ENCODE results near the gene KITLG. TPM values are rescaled to one million over a fixed set of nuclear protein-coding genes. Genes with fewer than 3 reads are reported as not detected.

KITLG gene
- total and polyA plus RNA-seq, 2 experiments from 2014 or later = 4.3 to 30.4 TPM

- WGBS (ENCODE audit: low lambda C conversion rate, missing lambda C conversion rate) = 33% methylated on average over 2 of the region's 2 CpGs
- Histone ChIP-seq H4K20me1 (ENCODE audit: insufficient read depth, poor library complexity, severe bottlenecking) (no peaks in the 10 kb centered on the region), H3K27ac (no peak overlapping the region), H3K9me2 (replicated peaks; ENCODE audit: insufficient read depth) (no peaks in the 10 kb centered on the region), H3K36me3 (replicated peaks; ENCODE audit: insufficient read depth, low read depth) (no peaks in the 10 kb centered on the region), H3K4me3 (no peak overlapping the region), H3K4me1 (ENCODE audit: insufficient read depth) (no peaks in the 10 kb centered on the region), H3K27me3 (no peaks in the 10 kb centered on the region), H3K79me2 (peaks cover 46% of the 10 kb centered on the region), H3K9me3 (ENCODE audit: low read depth) (no peaks in the 10 kb centered on the region), H3K4me2 (no peak overlapping the region), H2AFZ (no peak overlapping the region)
- TF ChIP-seq, protein P1, sequence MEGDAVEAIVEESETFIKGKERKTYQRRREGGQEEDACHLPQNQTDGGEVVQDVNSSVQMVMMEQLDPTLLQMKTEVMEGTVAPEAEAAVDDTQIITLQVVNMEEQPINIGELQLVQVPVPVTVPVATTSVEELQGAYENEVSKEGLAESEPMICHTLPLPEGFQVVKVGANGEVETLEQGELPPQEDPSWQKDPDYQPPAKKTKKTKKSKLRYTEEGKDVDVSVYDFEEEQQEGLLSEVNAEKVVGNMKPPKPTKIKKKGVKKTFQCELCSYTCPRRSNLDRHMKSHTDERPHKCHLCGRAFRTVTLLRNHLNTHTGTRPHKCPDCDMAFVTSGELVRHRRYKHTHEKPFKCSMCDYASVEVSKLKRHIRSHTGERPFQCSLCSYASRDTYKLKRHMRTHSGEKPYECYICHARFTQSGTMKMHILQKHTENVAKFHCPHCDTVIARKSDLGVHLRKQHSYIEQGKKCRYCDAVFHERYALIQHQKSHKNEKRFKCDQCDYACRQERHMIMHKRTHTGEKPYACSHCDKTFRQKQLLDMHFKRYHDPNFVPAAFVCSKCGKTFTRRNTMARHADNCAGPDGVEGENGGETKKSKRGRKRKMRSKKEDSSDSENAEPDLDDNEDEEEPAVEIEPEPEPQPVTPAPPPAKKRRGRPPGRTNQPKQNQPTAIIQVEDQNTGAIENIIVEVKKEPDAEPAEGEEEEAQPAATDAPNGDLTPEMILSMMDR (IDR thresholded peaks at IDR 0.05; ENCODE audit: poor library complexity) = no peak
- no peak for TF ChIP-seq EZH2 (IDR thresholded peaks at IDR 0.05; ENCODE audit: borderline replicate concordance)
- TF ChIP-seq EZH2phosphoT487 (IDR thresholded peaks at IDR 0.05; ENCODE audit: low read depth, severe bottlenecking, unreplicated experiment) = no peak
- no peak for DNase-seq (ENCODE audit: low spot score)
These were observed 33.4 kb downstream of the KITLG start for GRCh38 chr12:88546853-88547252.

DNA sequence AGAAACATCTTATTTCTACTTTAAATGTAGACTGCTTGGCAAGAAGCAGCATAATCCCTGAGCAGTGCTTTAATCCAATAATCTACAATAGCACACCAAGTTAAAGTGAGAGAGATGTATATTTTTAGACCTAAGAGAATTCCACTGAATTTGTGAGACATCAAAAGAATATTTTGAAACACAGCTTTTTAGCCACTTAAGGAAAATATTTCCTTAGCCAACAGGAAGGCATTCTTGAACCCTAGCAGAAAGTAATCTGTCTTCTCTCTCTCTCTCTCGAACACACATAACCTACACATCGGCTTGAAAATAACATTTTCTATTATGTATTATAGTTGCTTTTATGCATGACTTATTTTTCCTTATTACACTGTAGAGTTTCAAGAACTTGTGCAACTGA is 34.0 kb downstream of the KITLG start:
- no peak for DNase-seq (ENCODE audit: low spot score)
- H3K4me1 ChIP-seq (ENCODE audit: insufficient read depth) = no peaks in the 10 kb centered on the region
- no peak overlapping the region for H3K27ac ChIP-seq
- no peak overlapping the region for H2AFZ ChIP-seq
- H3K4me2 ChIP-seq = no peak overlapping the region
- no peaks in the 10 kb centered on the region for H4K20me1 ChIP-seq (ENCODE audit: insufficient read depth, poor library complexity, severe bottlenecking)
- H3K79me2 ChIP-seq = peaks cover 40% of the 10 kb centered on the region
- 73% methylated on average over 2 of the region's 2 CpGs for WGBS (ENCODE audit: low lambda C conversion rate, missing lambda C conversion rate)
- no peaks in the 10 kb centered on the region for H3K27me3 ChIP-seq
- H3K4me3 ChIP-seq = no peak overlapping the region
- no peak for TF ChIP-seq EZH2 (IDR thresholded peaks at IDR 0.05; ENCODE audit: borderline replicate concordance)
- TF ChIP-seq EZH2phosphoT487 (IDR thresholded peaks at IDR 0.05; ENCODE audit: low read depth, severe bottlenecking, unreplicated experiment) = no peak
- TF ChIP-seq, protein P1 (IDR thresholded peaks at IDR 0.05; ENCODE audit: poor library complexity) = no peak
- H3K36me3 ChIP-seq (replicated peaks; ENCODE audit: insufficient read depth, low read depth) = no peaks in the 10 kb centered on the region
- H3K9me2 ChIP-seq (replicated peaks; ENCODE audit: insufficient read depth) = no peaks in the 10 kb centered on the region
- no peaks in the 10 kb centered on the region for H3K9me3 ChIP-seq (ENCODE audit: low read depth)

GRCh38 chr12:88544991-88545980 is 35.0 kb downstream of the KITLG start:
- no peak overlapping the region for H3K27ac ChIP-seq

More at GRCh38 chr12:88544991-88545980, 35.0 kb downstream of the KITLG start:
- 81% methylated on average over 10 of the region's 10 CpGs for WGBS (ENCODE audit: low lambda C conversion rate, missing lambda C conversion rate)
- Histone ChIP-seq H3K27me3 (no peaks in the 10 kb centered on the region), H3K9me3 (ENCODE audit: low read depth) (no peaks in the 10 kb centered on the region), H3K79me2 (peaks cover 33% of the 10 kb centered on the region), H3K4me2 (no peak overlapping the region), H3K36me3 (replicated peaks; ENCODE audit: insufficient read depth, low read depth) (no peaks in the 10 kb centered on the region), H4K20me1 (ENCODE audit: insufficient read depth, poor library complexity, severe bottlenecking) (no peaks in the 10 kb centered on the region), H3K4me1 (ENCODE audit: insufficient read depth) (no peaks in the 10 kb centered on the region), H3K9me2 (replicated peaks; ENCODE audit: insufficient read depth) (no peaks in the 10 kb centered on the region), H2AFZ (no peak overlapping the region), H3K4me3 (no peak overlapping the region)
- no peak for DNase-seq (ENCODE audit: low spot score)
- TF ChIP-seq, protein P1 (IDR thresholded peaks at IDR 0.05; ENCODE audit: poor library complexity) = no peak
- no peak for TF ChIP-seq EZH2 (IDR thresholded peaks at IDR 0.05; ENCODE audit: borderline replicate concordance)
- no peak for TF ChIP-seq EZH2phosphoT487 (IDR thresholded peaks at IDR 0.05; ENCODE audit: low read depth, severe bottlenecking, unreplicated experiment)
